GM23338 (cell line): Measurements from ENCODE around the gene LZIC. TPM values are rescaled to one million over a fixed set of nuclear protein-coding genes. Genes with fewer than 3 reads are reported as not detected.

Source experiments
- ATAC-seq: fragments of 200-7000 bp; cut with Tn5 transposase; 3 replicates; pipeline ENCODE4 v1.9.1; 2020
- DNase-seq: peaks from one replicate; pipeline ENCODE4 v3.0.0-alpha.2; 2015; ENCODE audit warnings: low spot score
- H2AFZ ChIP-seq: fragments of 200-600 bp; sonication (generic); 2 replicates; pipeline ENCODE4 v1.8.0; 2016; ENCODE audit warnings: antibody characterized with exemption, mild to moderate bottlenecking, moderate library complexity
- H3F3A ChIP-seq: fragments of 200-600 bp; sonication (generic); replicated peaks from 2 replicates; pipeline ENCODE4 v1.8.0; 2017; ENCODE audit warnings: antibody characterized with exemption, mixed run types, low read depth
- H3K27ac ChIP-seq: fragments of 200-600 bp; sonication (generic); 2 replicates; pipeline ENCODE4 v1.6.1; 2016; ENCODE audit warnings: low read depth
- H3K27me3 ChIP-seq: fragments of 200-600 bp; sonication (generic); 2 replicates; pipeline ENCODE4 v1.8.0; 2016; ENCODE audit warnings: mild to moderate bottlenecking, mixed run types, moderate library complexity; ENCODE audit not compliant: insufficient read depth
- H3K36me3 ChIP-seq: fragments of 200-600 bp; sonication (generic); 2 replicates; pipeline ENCODE4 v1.8.0; 2016; ENCODE audit warnings: mild to moderate bottlenecking; ENCODE audit not compliant: insufficient read depth
- H3K4me1 ChIP-seq: fragments of 200-600 bp; sonication (generic); 2 replicates; pipeline ENCODE4 v1.8.0; 2016; ENCODE audit warnings: mild to moderate bottlenecking, moderate library complexity; ENCODE audit not compliant: insufficient read depth
- H3K4me2 ChIP-seq: fragments of 200-600 bp; sonication (generic); 2 replicates; pipeline ENCODE4 v1.7.1; 2017; ENCODE audit warnings: mixed run types
- H3K4me3 ChIP-seq: fragments of 200-600 bp; sonication (generic); 2 replicates; pipeline ENCODE4 v1.6.1; 2016; ENCODE audit warnings: mixed run types
- H3K79me2 ChIP-seq: fragments of 200-600 bp; sonication (generic); replicated peaks from 2 replicates; pipeline ENCODE4 v1.8.0; 2017; ENCODE audit warnings: mild to moderate bottlenecking; ENCODE audit not compliant: insufficient read depth
- H3K9me2 ChIP-seq: fragments of 200-600 bp; sonication (generic); 2 replicates; pipeline ENCODE4 v1.8.0; 2017; ENCODE audit not compliant: insufficient read depth
- H4K20me1 ChIP-seq: fragments of 200-600 bp; sonication (generic); replicated peaks from 2 replicates; pipeline ENCODE4 v1.8.0; 2017; ENCODE audit warnings: mild to moderate bottlenecking; ENCODE audit not compliant: insufficient read depth
- H3K27ac Mint-ChIP-seq: 2 replicates; pipeline ENCODE4 v1.8.0; 2020; ENCODE audit warnings: inconsistent platforms, mild to moderate bottlenecking, moderate library complexity, mixed read lengths
- H3K27me3 Mint-ChIP-seq: 3 replicates; pipeline ENCODE4 v1.8.0; 2022; ENCODE audit warnings: low read depth, mild to moderate bottlenecking, moderate library complexity, mixed read lengths, inconsistent platforms; ENCODE audit not compliant: insufficient read depth, poor library complexity
- H3K36me3 Mint-ChIP-seq: 3 replicates; pipeline ENCODE4 v1.8.0; 2021; ENCODE audit warnings: low read depth, mild to moderate bottlenecking, inconsistent platforms, moderate library complexity, mixed read lengths
- H3K4me1 Mint-ChIP-seq: 3 replicates; pipeline ENCODE4 v1.8.0; 2020; ENCODE audit warnings: mild to moderate bottlenecking, inconsistent platforms, mixed read lengths
- H3K4me3 Mint-ChIP-seq: 3 replicates; pipeline ENCODE4 v1.8.0; 2021; ENCODE audit warnings: moderate library complexity, mild to moderate bottlenecking, inconsistent platforms, mixed read lengths
- H3K9me3 Mint-ChIP-seq: 3 replicates; pipeline ENCODE4 v1.8.0; 2020; ENCODE audit warnings: moderate library complexity, mild to moderate bottlenecking, inconsistent platforms, mixed read lengths
- CREB1 ChIP-seq: fragments of 250-450 bp; sonication (Bioruptor Pico); IDR thresholded peaks from 2 replicates; pipeline ENCODE4 v1.5.0; 2020; ENCODE audit warnings: low read depth, mild to moderate bottlenecking, moderate library complexity
- EZH2phosphoT487 ChIP-seq: fragments of 200-600 bp; sonication (generic); IDR thresholded peaks from one replicate; pipeline ENCODE4 v1.8.1; 2018; ENCODE audit warnings: antibody characterized with exemption; ENCODE audit not compliant: unreplicated experiment
- JUNB ChIP-seq: IDR thresholded peaks from one replicate; pipeline ENCODE4 v1.6.1; 2016; ENCODE audit warnings: antibody characterized with exemption; ENCODE audit not compliant: unreplicated experiment
- NANOG ChIP-seq: IDR thresholded peaks from 2 replicates; pipeline ENCODE4 v1.6.1; 2016; ENCODE audit warnings: antibody characterized with exemption, borderline replicate concordance
- POLR2AphosphoS5 ChIP-seq: IDR thresholded peaks from 2 replicates; pipeline ENCODE4 v1.6.1; 2016; ENCODE audit warnings: antibody characterized with exemption, low read depth
- STAT1 ChIP-seq: IDR thresholded peaks from one replicate; pipeline ENCODE4 v1.6.1; 2016; ENCODE audit warnings: antibody characterized with exemption; ENCODE audit not compliant: unreplicated experiment
- ZNF114 ChIP-seq: fragments of 250-450 bp; sonication (Bioruptor Pico); IDR thresholded peaks from 2 replicates; pipeline ENCODE4 v1.5.0; 2020; ENCODE audit warnings: mild to moderate bottlenecking, moderate library complexity
- ZNF331 ChIP-seq: fragments of 250-450 bp; sonication (Bioruptor Pico); IDR thresholded peaks from 2 replicates; pipeline ENCODE4 v1.5.0; 2020; ENCODE audit warnings: low read depth, mild to moderate bottlenecking, moderate library complexity
- polyA plus RNA-seq: library from polyadenylated mRNA; unstranded; fragments of >200 nt; fragmentation: Nextera tagmentation; extraction: Ambion mirVana; gene quantifications from 2 replicates; pipeline ENCODE4 v1.2.1, GENCODE V29; 2016
- total RNA-seq: library from RNA; depleted of rRNA; stranded (reverse); fragments of >200 nt; shearing (Covaris generic); gene quantifications from 2 replicates; pipeline ENCODE4 v1.2.3, GENCODE V29; 2014
- TF ChIP-seq, protein P1 (sequence below): fragments of 250-450 bp; sonication (Bioruptor Pico); IDR thresholded peaks from 2 replicates; pipeline ENCODE4 v1.5.0; 2020; ENCODE audit warnings: mild to moderate bottlenecking, moderate library complexity
- TF ChIP-seq, protein P2 (sequence below): IDR thresholded peaks from 2 replicates; pipeline ENCODE4 v1.6.1; 2016; ENCODE audit warnings: antibody characterized with exemption
- TF ChIP-seq, protein P3 (sequence below): IDR thresholded peaks from one replicate; pipeline ENCODE4 v1.6.1; 2018; ENCODE audit warnings: antibody characterized with exemption; ENCODE audit not compliant: unreplicated experiment

The LZIC gene
- total and polyA plus RNA-seq, 2 experiments from 2014 or later: 19.4 to 23.5 TPM

- peak; percentile 95 for ATAC-seq
- H3K4me2 ChIP-seq: peak overlapping the region; percentile 44
These were observed 13.5 kb downstream of the LZIC start for GRCh38 chr1:9929431-9930385.

GRCh38 chr1:9927259-9927658 lies 15.9 kb downstream of the LZIC start:
- H3K4me3 Mint-ChIP-seq: no peak overlapping the region
- peak overlapping the region; percentile 59 for H3K27ac ChIP-seq
- no peaks in the 10 kb centered on the region for H3K79me2 ChIP-seq
- TF ChIP-seq, protein P1, sequence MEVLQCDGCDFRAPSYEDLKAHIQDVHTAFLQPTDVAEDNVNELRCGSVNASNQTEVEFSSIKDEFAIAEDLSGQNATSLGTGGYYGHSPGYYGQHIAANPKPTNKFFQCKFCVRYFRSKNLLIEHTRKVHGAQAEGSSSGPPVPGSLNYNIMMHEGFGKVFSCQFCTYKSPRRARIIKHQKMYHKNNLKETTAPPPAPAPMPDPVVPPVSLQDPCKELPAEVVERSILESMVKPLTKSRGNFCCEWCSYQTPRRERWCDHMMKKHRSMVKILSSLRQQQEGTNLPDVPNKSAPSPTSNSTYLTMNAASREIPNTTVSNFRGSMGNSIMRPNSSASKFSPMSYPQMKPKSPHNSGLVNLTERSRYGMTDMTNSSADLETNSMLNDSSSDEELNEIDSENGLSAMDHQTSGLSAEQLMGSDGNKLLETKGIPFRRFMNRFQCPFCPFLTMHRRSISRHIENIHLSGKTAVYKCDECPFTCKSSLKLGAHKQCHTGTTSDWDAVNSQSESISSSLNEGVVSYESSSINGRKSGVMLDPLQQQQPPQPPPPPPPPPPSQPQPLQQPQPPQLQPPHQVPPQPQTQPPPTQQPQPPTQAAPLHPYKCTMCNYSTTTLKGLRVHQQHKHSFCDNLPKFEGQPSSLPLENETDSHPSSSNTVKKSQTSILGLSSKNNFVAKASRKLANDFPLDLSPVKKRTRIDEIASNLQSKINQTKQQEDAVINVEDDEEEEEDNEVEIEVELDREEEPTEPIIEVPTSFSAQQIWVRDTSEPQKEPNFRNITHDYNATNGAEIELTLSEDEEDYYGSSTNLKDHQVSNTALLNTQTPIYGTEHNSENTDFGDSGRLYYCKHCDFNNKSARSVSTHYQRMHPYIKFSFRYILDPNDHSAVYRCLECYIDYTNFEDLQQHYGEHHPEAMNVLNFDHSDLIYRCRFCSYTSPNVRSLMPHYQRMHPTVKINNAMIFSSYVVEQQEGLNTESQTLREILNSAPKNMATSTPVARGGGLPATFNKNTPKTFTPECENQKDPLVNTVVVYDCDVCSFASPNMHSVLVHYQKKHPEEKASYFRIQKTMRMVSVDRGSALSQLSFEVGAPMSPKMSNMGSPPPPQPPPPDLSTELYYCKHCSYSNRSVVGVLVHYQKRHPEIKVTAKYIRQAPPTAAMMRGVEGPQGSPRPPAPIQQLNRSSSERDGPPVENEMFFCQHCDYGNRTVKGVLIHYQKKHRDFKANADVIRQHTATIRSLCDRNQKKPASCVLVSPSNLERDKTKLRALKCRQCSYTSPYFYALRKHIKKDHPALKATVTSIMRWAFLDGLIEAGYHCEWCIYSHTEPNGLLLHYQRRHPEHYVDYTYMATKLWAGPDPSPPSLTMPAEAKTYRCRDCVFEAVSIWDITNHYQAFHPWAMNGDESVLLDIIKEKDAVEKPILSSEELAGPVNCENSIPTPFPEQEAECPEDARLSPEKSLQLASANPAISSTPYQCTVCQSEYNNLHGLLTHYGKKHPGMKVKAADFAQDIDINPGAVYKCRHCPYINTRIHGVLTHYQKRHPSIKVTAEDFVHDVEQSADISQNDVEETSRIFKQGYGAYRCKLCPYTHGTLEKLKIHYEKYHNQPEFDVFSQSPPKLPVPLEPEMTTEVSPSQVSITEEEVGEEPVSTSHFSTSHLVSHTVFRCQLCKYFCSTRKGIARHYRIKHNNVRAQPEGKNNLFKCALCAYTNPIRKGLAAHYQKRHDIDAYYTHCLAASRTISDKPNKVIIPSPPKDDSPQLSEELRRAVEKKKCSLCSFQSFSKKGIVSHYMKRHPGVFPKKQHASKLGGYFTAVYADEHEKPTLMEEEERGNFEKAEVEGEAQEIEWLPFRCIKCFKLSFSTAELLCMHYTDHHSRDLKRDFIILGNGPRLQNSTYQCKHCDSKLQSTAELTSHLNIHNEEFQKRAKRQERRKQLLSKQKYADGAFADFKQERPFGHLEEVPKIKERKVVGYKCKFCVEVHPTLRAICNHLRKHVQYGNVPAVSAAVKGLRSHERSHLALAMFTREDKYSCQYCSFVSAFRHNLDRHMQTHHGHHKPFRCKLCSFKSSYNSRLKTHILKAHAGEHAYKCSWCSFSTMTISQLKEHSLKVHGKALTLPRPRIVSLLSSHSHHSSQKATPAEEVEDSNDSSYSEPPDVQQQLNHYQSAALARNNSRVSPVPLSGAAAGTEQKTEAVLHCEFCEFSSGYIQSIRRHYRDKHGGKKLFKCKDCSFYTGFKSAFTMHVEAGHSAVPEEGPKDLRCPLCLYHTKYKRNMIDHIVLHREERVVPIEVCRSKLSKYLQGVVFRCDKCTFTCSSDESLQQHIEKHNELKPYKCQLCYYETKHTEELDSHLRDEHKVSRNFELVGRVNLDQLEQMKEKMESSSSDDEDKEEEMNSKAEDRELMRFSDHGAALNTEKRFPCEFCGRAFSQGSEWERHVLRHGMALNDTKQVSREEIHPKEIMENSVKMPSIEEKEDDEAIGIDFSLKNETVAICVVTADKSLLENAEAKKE (CRISPR knock-in tag): no peak
- no peak for TF ChIP-seq STAT1

More at GRCh38 chr1:9929431-9930385, 13.5 kb downstream of the LZIC start:
- TF ChIP-seq EZH2phosphoT487 (no peak), CREB1 (peak; percentile 17), POLR2AphosphoS5 (no peak), ZNF331 (no peak), NANOG (peak; percentile 74; the same call in 1 of the 2 replicates), ZNF114 (CRISPR knock-in tag) (no peak), JUNB (no peak)
- TF ChIP-seq, protein P2, sequence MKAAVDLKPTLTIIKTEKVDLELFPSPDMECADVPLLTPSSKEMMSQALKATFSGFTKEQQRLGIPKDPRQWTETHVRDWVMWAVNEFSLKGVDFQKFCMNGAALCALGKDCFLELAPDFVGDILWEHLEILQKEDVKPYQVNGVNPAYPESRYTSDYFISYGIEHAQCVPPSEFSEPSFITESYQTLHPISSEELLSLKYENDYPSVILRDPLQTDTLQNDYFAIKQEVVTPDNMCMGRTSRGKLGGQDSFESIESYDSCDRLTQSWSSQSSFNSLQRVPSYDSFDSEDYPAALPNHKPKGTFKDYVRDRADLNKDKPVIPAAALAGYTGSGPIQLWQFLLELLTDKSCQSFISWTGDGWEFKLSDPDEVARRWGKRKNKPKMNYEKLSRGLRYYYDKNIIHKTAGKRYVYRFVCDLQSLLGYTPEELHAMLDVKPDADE: peak; percentile 70
- TF ChIP-seq, protein P3, sequence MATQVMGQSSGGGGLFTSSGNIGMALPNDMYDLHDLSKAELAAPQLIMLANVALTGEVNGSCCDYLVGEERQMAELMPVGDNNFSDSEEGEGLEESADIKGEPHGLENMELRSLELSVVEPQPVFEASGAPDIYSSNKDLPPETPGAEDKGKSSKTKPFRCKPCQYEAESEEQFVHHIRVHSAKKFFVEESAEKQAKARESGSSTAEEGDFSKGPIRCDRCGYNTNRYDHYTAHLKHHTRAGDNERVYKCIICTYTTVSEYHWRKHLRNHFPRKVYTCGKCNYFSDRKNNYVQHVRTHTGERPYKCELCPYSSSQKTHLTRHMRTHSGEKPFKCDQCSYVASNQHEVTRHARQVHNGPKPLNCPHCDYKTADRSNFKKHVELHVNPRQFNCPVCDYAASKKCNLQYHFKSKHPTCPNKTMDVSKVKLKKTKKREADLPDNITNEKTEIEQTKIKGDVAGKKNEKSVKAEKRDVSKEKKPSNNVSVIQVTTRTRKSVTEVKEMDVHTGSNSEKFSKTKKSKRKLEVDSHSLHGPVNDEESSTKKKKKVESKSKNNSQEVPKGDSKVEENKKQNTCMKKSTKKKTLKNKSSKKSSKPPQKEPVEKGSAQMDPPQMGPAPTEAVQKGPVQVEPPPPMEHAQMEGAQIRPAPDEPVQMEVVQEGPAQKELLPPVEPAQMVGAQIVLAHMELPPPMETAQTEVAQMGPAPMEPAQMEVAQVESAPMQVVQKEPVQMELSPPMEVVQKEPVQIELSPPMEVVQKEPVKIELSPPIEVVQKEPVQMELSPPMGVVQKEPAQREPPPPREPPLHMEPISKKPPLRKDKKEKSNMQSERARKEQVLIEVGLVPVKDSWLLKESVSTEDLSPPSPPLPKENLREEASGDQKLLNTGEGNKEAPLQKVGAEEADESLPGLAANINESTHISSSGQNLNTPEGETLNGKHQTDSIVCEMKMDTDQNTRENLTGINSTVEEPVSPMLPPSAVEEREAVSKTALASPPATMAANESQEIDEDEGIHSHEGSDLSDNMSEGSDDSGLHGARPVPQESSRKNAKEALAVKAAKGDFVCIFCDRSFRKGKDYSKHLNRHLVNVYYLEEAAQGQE: no peak
- H3K27ac ChIP-seq: peak overlapping the region; percentile 46
- H3K4me1 ChIP-seq: peaks cover 48% of the 10 kb centered on the region
- peaks cover 4% of the 10 kb centered on the region; the same call in 1 of the 2 replicates for H3K36me3 ChIP-seq
- peak overlapping the region; percentile 86 for H3K27ac Mint-ChIP-seq
- H3K79me2 ChIP-seq: no peaks in the 10 kb centered on the region
- H3K4me1 Mint-ChIP-seq: peaks cover 35% of the 10 kb centered on the region
- no peaks in the 10 kb centered on the region for H3F3A ChIP-seq
- peaks cover 2% of the 10 kb centered on the region for H3K27me3 Mint-ChIP-seq
- no peaks in the 10 kb centered on the region for H4K20me1 ChIP-seq
- peak overlapping the region; percentile 20; the same call in 1 of the 2 replicates for H3K4me3 ChIP-seq
- H2AFZ ChIP-seq: no peak overlapping the region
- H3K4me3 Mint-ChIP-seq: 0 out of 3 replicates have a peak overlapping the region, but pooled peaks have one; percentile 12
- peaks cover 27% of the 10 kb centered on the region for H3K36me3 Mint-ChIP-seq
- DNase-seq: peak; percentile 87
- H3K9me2 ChIP-seq: no peaks in the 10 kb centered on the region
- H3K27me3 ChIP-seq: no peaks in the 10 kb centered on the region
- no peaks in the 10 kb centered on the region for H3K9me3 Mint-ChIP-seq

More at GRCh38 chr1:9927259-9927658, 15.9 kb downstream of the LZIC start:
- no peaks in the 10 kb centered on the region for H3K9me3 Mint-ChIP-seq
- peaks cover 59% of the 10 kb centered on the region for H3K4me1 ChIP-seq
- peaks cover 14% of the 10 kb centered on the region; the same call in 2 of the 3 replicates for H3K36me3 Mint-ChIP-seq
- H3K9me2 ChIP-seq: no peaks in the 10 kb centered on the region
- H3K4me3 ChIP-seq: no peak overlapping the region
- H3F3A ChIP-seq: no peaks in the 10 kb centered on the region
- ATAC-seq (no peak), DNase-seq (no peak)
- H4K20me1 ChIP-seq: no peaks in the 10 kb centered on the region
- peak overlapping the region; percentile 78 for H3K27ac Mint-ChIP-seq
- peaks cover 2% of the 10 kb centered on the region for H3K27me3 Mint-ChIP-seq
- peaks cover 48% of the 10 kb centered on the region for H3K4me1 Mint-ChIP-seq
- H3K27me3 ChIP-seq: no peaks in the 10 kb centered on the region
- 0 out of 2 replicates have a peak, but pooled peaks cover 4% of the 10 kb centered on the region for H3K36me3 ChIP-seq
- 0 out of 2 replicates have a peak overlapping the region, but pooled peaks have one; percentile 33 for H3K4me2 ChIP-seq
- H2AFZ ChIP-seq: no peak overlapping the region
